ENCODE results near the gene TRMT6. TPM values are rescaled to one million over a fixed set of nuclear protein-coding genes. Genes with fewer than 3 reads are reported as not detected.

TRMT6 gene
- total RNA-seq, 2 experiments from 2014 or later, result 12.5 to 18.9 TPM

DNA sequence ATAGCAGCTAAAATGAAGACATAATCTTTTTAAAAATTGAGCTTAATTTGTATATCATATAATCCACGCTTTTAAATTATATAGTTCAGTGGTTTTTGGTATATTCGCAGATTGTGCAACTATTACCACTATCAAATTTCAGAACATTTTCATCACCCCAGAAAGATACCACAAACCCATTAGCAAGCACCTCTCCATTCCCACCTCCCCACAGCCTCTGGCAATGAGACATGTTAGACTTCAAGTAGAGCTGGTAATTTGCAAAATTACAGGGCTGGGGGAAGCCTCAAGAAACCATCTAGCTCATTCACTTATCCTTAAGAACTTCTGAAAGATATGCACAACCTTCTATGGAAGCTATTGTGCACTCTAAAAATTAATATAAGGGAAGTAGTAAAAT is 37.2 kb downstream of the TRMT6 start:
- H3K27me3 Mint-ChIP-seq, result peaks cover 61% of the 10 kb centered on the region
- H3K4me3 Mint-ChIP-seq, result no peak overlapping the region
- H3K4me1 Mint-ChIP-seq, result peaks cover 8% of the 10 kb centered on the region
- H3K9me3 Mint-ChIP-seq (ENCODE audit: low read depth), result no peaks in the 10 kb centered on the region
- no peak overlapping the region for H3K27ac Mint-ChIP-seq
- H3K36me3 Mint-ChIP-seq, result no peaks in the 10 kb centered on the region
- CTCF ChIA-PET, result interaction anchor here (0.7 kb wide), 1 partner anchor 406 kb away, joined by 3 read pairs; no protein-coding TSS in a partner anchor
- ATAC-seq, result no peak
- no peak for DNase-seq

DNA sequence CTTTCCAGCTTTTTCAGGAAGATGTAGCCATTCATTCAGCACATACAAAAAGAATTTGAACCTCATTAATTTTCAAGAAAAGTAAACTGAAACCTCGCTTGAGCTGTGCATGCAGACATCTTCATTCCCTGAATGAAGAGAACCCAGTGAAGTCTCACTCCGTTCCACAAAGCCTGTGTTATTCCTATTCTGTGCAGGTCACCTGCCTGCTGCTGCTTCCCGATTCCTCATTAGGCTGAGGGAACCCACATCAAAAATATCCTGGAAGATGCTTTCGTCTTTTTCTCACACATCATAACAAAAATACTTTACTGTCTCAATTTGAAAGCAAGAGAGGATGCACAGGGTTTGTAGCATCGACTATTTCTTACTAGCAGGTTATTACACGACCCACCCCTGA is 40.1 kb downstream of the TRMT6 start:
- DNase-seq (no peak), ATAC-seq (no peak)
- H3K4me3 Mint-ChIP-seq, result no peak overlapping the region
- H3K27me3 Mint-ChIP-seq, result peaks cover 70% of the 10 kb centered on the region
- no peaks in the 10 kb centered on the region for H3K36me3 Mint-ChIP-seq
- CTCF ChIA-PET, result no interaction called here
- peaks cover 8% of the 10 kb centered on the region for H3K4me1 Mint-ChIP-seq
- H3K9me3 Mint-ChIP-seq (ENCODE audit: low read depth), result no peaks in the 10 kb centered on the region
- H3K27ac Mint-ChIP-seq, result no peak overlapping the region

DNA sequence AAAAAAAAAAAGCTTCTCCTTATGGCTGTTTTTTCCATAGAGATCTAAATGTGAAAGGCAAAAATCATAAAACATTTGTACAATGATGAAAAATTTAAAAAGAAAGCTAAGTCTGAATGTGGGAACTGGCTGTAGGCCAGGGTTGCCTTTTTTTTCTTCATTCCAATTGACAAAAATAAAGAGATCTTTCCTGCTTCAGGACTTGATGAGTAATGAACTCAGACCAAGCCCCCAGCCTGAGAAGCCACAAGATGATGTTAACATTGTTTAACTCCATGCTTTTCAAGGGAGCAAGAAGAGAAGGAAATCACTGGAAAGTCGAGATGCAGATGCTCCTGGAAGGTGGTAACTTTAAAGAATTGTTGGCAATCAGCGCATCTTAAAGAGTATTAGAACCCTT is 41.4 kb downstream of the TRMT6 start:
- no peak overlapping the region for H3K27ac Mint-ChIP-seq
- no peak overlapping the region for H3K4me3 Mint-ChIP-seq
- peaks cover 60% of the 10 kb centered on the region for H3K27me3 Mint-ChIP-seq
- CTCF ChIA-PET, result no interaction called here
- no peaks in the 10 kb centered on the region for H3K9me3 Mint-ChIP-seq (ENCODE audit: low read depth)
- ATAC-seq (no peak), DNase-seq (no peak)
- peaks cover 8% of the 10 kb centered on the region for H3K4me1 Mint-ChIP-seq
- H3K36me3 Mint-ChIP-seq, result no peaks in the 10 kb centered on the region

DNA sequence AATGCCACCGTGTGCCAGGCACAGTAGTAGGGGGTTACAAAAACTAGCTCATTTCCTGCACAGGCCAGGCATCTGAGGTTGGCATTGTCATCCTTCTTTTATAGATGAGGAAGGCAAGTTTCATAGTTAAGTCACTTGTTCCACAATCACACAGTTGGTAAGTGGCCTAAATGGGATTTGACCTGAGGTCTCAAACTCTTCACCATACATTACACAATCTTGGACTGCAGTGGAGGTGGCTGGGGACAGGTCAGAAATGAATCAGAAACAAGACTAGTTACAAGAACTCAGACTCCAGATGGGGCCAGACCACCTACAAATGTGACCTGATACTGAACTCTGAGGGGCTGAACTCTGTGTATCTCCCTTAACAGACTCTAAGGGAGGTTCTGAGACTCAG is 49.4 kb downstream of the TRMT6 start:
- no peak for DNase-seq
- no peaks in the 10 kb centered on the region for H3K4me1 Mint-ChIP-seq
- H3K36me3 Mint-ChIP-seq, result no peaks in the 10 kb centered on the region
- CTCF ChIA-PET, result no interaction called here
- no peak for ATAC-seq
- no peak overlapping the region for H3K27ac Mint-ChIP-seq
- peaks cover 40% of the 10 kb centered on the region for H3K27me3 Mint-ChIP-seq
- no peak overlapping the region for H3K4me3 Mint-ChIP-seq
- H3K9me3 Mint-ChIP-seq (ENCODE audit: low read depth), result no peaks in the 10 kb centered on the region

DNA sequence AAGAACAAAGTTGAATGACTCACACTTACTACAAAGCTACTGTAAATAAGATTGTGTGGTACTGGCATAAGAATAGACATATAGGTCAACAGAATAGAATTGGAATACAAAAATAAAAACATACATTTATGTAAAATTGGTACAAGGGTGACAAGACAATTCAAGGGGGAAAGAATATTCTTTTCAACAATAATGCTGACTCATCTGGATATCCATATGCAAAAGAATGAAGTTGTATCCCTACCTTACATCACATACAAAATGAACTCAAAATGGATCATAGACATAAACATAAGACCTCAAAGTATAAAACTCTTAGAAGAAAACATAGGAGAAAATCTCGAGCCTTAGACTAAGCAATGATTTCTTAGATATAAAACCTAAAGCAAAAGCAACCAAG is 50.9 kb downstream of the TRMT6 start:
- Mint-ChIP-seq H3K27ac (no peak overlapping the region), H3K27me3 (peaks cover 51% of the 10 kb centered on the region), H3K4me1 (no peaks in the 10 kb centered on the region), H3K36me3 (no peaks in the 10 kb centered on the region), H3K4me3 (no peak overlapping the region), H3K9me3 (ENCODE audit: low read depth) (no peaks in the 10 kb centered on the region)
- ATAC-seq, result no peak
- CTCF ChIA-PET, result no interaction called here
- no peak for DNase-seq

DNA sequence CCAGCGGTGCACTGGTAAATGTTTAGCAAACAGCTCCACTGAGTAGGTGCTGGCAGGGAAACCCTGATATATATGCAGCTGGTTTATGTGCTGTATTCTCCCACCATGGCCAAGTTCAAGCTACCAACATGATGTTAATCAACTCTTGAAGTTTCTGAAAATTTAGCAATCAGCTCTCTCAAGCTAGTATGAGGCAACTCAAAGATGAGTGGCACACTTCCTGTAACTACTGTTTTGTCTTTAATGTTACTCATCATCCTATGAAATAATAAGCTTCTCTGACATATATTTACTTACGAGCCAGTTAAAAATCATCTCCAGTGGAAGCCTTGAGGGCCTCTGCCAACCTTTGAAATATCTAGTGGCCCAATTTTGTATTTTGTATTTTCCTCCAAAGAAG is 54.7 kb downstream of the TRMT6 start:
- CTCF ChIA-PET, result no interaction called here
- no peak for ATAC-seq

DNA sequence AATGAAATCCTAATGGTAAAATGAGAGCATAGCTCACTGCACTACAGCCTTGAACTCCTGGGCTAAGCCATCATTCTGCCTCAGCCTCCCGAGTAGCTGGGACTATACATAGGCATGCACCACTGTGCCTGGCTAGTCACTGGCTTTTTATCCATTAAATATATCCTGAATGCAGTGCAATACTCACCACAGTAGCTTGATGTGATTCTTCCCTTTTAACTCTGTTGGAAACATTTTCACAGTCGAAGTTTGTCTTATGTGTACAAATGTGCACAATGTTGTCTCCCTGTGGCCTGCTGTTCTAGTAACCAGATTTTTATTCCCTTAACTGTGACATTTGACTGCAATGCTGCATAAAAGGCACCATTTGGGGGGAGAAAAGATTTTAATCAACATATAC is 56.7 kb downstream of the TRMT6 start:
- Mint-ChIP-seq H3K4me3 (no peak overlapping the region), H3K9me3 (ENCODE audit: low read depth) (no peaks in the 10 kb centered on the region), H3K27ac (no peak overlapping the region), H3K36me3 (no peaks in the 10 kb centered on the region), H3K4me1 (no peaks in the 10 kb centered on the region), H3K27me3 (peaks cover 42% of the 10 kb centered on the region)
- DNase-seq (no peak), ATAC-seq (no peak)
- CTCF ChIA-PET, result no interaction called here

More for the DNA sequence above, 54.7 kb downstream of the TRMT6 start:
- no peak overlapping the region for H3K27ac Mint-ChIP-seq
- H3K4me3 Mint-ChIP-seq, result no peak overlapping the region
- H3K9me3 Mint-ChIP-seq (ENCODE audit: low read depth), result no peaks in the 10 kb centered on the region
- no peaks in the 10 kb centered on the region for H3K4me1 Mint-ChIP-seq
- no peaks in the 10 kb centered on the region for H3K36me3 Mint-ChIP-seq
- DNase-seq, result no peak
- H3K27me3 Mint-ChIP-seq, result peaks cover 55% of the 10 kb centered on the region

DNA sequence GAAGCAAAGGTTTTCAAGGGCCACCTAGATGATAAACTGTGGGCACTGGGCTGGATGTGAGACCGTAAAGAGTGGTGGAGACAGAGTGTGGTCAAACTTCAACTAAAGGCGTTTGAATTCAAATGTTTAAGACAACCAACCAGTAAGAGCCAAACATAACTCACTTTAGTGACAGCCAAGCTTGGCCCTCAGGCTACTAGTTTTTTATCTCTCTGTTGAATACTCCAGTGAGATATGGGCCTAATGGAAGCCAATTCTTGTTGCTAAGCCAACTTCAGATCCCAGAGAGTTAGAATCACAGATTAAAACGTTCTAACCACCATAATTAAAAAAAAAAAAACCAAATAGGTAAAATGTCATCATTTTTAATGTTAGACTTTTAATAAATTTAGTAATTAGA is 57.3 kb downstream of the TRMT6 start:
- H3K4me3 Mint-ChIP-seq, result no peak overlapping the region
- DNase-seq (no peak), ATAC-seq (no peak)
- CTCF ChIA-PET, result no interaction called here
- H3K27ac Mint-ChIP-seq, result no peak overlapping the region
- H3K9me3 Mint-ChIP-seq (ENCODE audit: low read depth), result no peaks in the 10 kb centered on the region
- peaks cover 40% of the 10 kb centered on the region for H3K27me3 Mint-ChIP-seq
- no peaks in the 10 kb centered on the region for H3K36me3 Mint-ChIP-seq
- no peaks in the 10 kb centered on the region for H3K4me1 Mint-ChIP-seq

DNA sequence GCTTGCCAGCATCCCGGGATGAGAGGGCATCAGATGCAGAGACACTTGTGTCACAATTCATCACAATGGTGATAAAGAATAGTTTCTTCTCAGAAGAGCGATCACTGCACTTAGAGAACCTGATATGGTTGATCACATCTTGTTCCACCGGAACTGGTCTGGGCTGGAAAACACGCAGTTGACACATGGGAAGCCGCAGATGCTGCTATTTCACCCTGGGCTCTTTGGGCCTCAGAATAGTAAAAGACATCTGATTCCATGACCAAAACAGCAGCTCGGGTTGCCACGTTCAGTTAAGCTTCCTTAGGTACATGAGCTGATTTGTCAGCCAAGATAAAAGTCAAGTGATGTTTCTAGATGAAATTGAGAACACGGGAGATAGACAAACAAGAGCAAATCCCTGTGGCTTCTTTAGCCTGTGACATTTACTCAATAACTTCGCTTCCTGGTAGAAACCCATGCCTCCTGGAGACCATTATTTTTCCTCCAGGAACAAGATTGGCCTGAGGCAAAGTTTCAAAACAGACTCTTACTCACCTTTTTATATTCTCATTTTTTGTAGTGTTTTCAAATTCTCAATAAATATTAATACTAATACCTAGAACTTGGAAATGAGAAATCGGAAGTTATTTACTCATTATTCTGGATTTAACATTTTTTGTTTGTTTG is 59.4 kb downstream of the TRMT6 start:
- DNase-seq, result no peak
- CTCF ChIA-PET, result no interaction called here
- ATAC-seq, result no peak
- H3K9me3 Mint-ChIP-seq (ENCODE audit: low read depth), result no peaks in the 10 kb centered on the region
- no peaks in the 10 kb centered on the region for H3K36me3 Mint-ChIP-seq
- no peak overlapping the region for H3K4me3 Mint-ChIP-seq
- H3K4me1 Mint-ChIP-seq, result no peaks in the 10 kb centered on the region
- H3K27ac Mint-ChIP-seq, result no peak overlapping the region
- H3K27me3 Mint-ChIP-seq, result peaks cover 24% of the 10 kb centered on the region

DNA sequence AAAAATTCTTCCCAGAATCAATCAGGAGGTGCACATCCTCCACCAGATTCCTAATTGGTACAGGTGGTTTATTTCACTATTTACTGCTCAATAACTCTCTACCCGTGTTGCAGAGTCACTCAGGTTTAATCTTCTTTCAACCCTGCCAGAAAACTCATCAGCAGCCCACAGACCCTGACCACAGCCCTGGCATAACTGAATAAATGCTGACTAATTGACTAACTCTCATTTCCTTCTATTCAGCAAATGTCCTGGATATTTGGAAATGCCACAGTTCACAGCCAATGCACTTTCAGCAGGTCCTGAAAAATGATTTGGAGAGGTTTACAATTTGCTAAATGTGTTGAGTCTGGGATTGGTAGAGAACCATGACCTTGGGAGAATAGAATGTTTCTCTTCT is 62.3 kb downstream of the TRMT6 start:
- H3K36me3 Mint-ChIP-seq, result no peaks in the 10 kb centered on the region
- DNase-seq (no peak), ATAC-seq (no peak)
- H3K9me3 Mint-ChIP-seq (ENCODE audit: low read depth), result no peaks in the 10 kb centered on the region
- H3K4me3 Mint-ChIP-seq, result no peak overlapping the region
- no peaks in the 10 kb centered on the region for H3K4me1 Mint-ChIP-seq
- peaks cover 11% of the 10 kb centered on the region for H3K27me3 Mint-ChIP-seq
- no peak overlapping the region for H3K27ac Mint-ChIP-seq
- CTCF ChIA-PET, result no interaction called here

DNA sequence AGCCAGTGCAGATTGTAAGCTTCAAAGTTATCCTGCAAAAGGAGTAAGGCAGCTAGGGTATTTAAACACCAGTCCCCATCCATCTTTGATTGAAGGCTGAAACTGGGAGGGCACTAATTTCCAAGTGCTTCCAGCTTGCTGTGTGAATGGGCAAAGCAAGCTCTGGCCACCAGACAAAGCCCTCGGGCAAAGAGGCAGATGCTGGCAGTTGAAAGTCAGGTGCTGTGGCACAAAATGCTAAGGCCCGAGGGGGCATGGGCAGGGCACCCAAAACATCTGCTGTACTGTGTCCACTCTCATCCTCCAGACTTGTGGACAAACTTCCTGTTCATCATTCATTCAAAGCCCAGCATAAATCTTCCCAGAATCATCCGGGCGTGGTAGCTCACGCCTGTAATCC is 62.9 kb downstream of the TRMT6 start:
- CTCF ChIA-PET, result interaction anchor here (0.6 kb wide), 1 partner anchor 186 kb away, joined by 3 read pairs; no protein-coding TSS in a partner anchor

More for the DNA sequence above, 62.9 kb downstream of the TRMT6 start:
- no peaks in the 10 kb centered on the region for H3K9me3 Mint-ChIP-seq (ENCODE audit: low read depth)
- H3K27me3 Mint-ChIP-seq, result peaks cover 13% of the 10 kb centered on the region
- no peaks in the 10 kb centered on the region for H3K36me3 Mint-ChIP-seq
- ATAC-seq, result no peak
- no peak overlapping the region for H3K27ac Mint-ChIP-seq
- DNase-seq, result no peak
- H3K4me1 Mint-ChIP-seq, result no peaks in the 10 kb centered on the region
- no peak overlapping the region for H3K4me3 Mint-ChIP-seq

Other genes with a start within 250 kb of the TRMT6 start
- 1 to 10 TPM; 8.5 to 9.1 TPM for gene SHLD1, start 200.1 kb downstream of the TRMT6 start, total RNA-seq
- gene CHGB, start 39.0 kb downstream of the TRMT6 start, total RNA-seq, result not detected
- 10 to 100 TPM; 31.4 to 37.5 TPM for gene MCM8, start 119 bp upstream of the TRMT6 start, total RNA-seq
- 10 to 100 TPM; 24.8 to 32.6 TPM for gene CRLS1, start 55.6 kb upstream of the TRMT6 start, total RNA-seq
- not detected for gene LRRN4, start 103.5 kb upstream of the TRMT6 start, total RNA-seq
- gene FERMT1, start 172.5 kb upstream of the TRMT6 start, total RNA-seq, result under 1 TPM; 0.06 to 0.47 TPM